Left ventricle myocardium inferior (tissue), 1 donor: ENCODE measurements around the gene FLT1. TPM values are rescaled to one million over a fixed set of nuclear protein-coding genes. Genes with fewer than 3 reads are reported as not detected.

ENCODE experiments used
- DNase-seq: peaks from one replicate; pipeline ENCODE4 v3.0.0-alpha.2; 2020
- H3K27ac ChIP-seq: fragments of 200-600 bp; replicated peaks from 2 replicates; pipeline ENCODE4 v1.8.0; 2021
- H3K27me3 ChIP-seq: fragments of 200-600 bp; 2 replicates; pipeline ENCODE4 v1.8.0; 2021; ENCODE audit warnings: low read depth
- H3K36me3 ChIP-seq: fragments of 200-600 bp; 2 replicates; pipeline ENCODE4 v1.8.0; 2021
- H3K4me1 ChIP-seq: fragments of 200-600 bp; 2 replicates; pipeline ENCODE4 v1.8.0; 2021
- H3K4me3 ChIP-seq: fragments of 200-600 bp; 2 replicates; pipeline ENCODE4 v1.8.0; 2021; ENCODE audit warnings: mild to moderate bottlenecking, moderate library complexity
- H3K9me3 ChIP-seq: fragments of 200-600 bp; replicated peaks from 2 replicates; pipeline ENCODE4 v1.8.0; 2021
- intact Hi-C: fragments of 100-400 bp; cut with micrococcal nuclease; formaldehyde crosslinking; loops from one replicate; pipeline ENCODE4 v1.11.0; 2022
- total RNA-seq: library from RNA; stranded (reverse); fragmentation: NEBNext Ultra II Directional; extraction: Animal tissue kit (Norgen Biotek cat#: 25700); gene quantifications from one replicate; pipeline ENCODE4 v1.2.1, GENCODE V29; 2021
- TF ChIP-seq, protein P1 (sequence below): fragments of 200-600 bp; IDR thresholded peaks from 2 replicates; pipeline ENCODE4 v1.8.0; 2021; ENCODE audit warnings: antibody characterized with exemption, mild to moderate bottlenecking, borderline replicate concordance
- donor health status: DM: no; HTN: yes; CAD: no; lungs with severe emphysema.

Gene FLT1
- total RNA-seq, 1 donor from 2014 or later = 40.7 TPM

- Histone ChIP-seq H3K27me3 (no peaks in the 10 kb centered on the region), H3K36me3 (peaks cover 33% of the 10 kb centered on the region), H3K9me3 (no peaks in the 10 kb centered on the region), H3K4me1 (peaks cover 17% of the 10 kb centered on the region), H3K4me3 (no peak overlapping the region), H3K27ac (no peak overlapping the region)
- intact Hi-C loops = no loop called here
- DNase-seq = no peak
- TF ChIP-seq, protein P1, sequence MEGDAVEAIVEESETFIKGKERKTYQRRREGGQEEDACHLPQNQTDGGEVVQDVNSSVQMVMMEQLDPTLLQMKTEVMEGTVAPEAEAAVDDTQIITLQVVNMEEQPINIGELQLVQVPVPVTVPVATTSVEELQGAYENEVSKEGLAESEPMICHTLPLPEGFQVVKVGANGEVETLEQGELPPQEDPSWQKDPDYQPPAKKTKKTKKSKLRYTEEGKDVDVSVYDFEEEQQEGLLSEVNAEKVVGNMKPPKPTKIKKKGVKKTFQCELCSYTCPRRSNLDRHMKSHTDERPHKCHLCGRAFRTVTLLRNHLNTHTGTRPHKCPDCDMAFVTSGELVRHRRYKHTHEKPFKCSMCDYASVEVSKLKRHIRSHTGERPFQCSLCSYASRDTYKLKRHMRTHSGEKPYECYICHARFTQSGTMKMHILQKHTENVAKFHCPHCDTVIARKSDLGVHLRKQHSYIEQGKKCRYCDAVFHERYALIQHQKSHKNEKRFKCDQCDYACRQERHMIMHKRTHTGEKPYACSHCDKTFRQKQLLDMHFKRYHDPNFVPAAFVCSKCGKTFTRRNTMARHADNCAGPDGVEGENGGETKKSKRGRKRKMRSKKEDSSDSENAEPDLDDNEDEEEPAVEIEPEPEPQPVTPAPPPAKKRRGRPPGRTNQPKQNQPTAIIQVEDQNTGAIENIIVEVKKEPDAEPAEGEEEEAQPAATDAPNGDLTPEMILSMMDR = no peak
These were observed 195.0 kb downstream of the FLT1 start for GRCh38 chr13:28299916-28300315.

DNA sequence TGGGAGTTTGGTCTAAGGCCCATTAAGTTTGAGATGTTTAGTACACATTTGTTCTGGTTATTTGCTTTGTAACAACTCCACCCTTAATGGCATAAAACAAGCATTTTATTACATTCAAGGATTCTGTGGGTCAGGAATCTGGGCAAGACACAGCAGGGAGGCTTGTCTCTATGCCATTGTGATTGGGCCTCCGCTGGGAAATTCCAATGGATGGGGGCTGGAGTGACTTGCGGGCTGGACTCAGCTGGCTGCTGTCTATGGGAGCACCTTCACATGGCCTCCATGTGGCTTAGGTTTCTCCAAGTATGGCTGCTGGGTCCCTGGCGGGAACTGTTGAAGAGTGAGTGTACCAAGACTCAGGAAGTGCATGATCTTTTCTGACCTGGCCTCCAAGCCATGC is 197.6 kb downstream of the FLT1 start:
- Histone ChIP-seq H3K27me3 (no peaks in the 10 kb centered on the region), H3K9me3 (no peaks in the 10 kb centered on the region), H3K4me1 (peaks cover 17% of the 10 kb centered on the region), H3K27ac (no peak overlapping the region), H3K36me3 (peaks cover 44% of the 10 kb centered on the region), H3K4me3 (no peak overlapping the region)
- no peak for DNase-seq
- intact Hi-C loops = no loop called here
- TF ChIP-seq, protein P1 = no peak

GRCh38 chr13:28286263-28286662 is 208.7 kb downstream of the FLT1 start:
- TF ChIP-seq, protein P1 = no peak
- no peaks in the 10 kb centered on the region for H3K4me1 ChIP-seq
- H3K36me3 ChIP-seq = peaks cover 80% of the 10 kb centered on the region
- no peak overlapping the region for H3K27ac ChIP-seq
- no peaks in the 10 kb centered on the region for H3K27me3 ChIP-seq
- H3K9me3 ChIP-seq = no peaks in the 10 kb centered on the region
- no peak overlapping the region for H3K4me3 ChIP-seq
- intact Hi-C loops = no loop called here
- DNase-seq = no peak

DNA sequence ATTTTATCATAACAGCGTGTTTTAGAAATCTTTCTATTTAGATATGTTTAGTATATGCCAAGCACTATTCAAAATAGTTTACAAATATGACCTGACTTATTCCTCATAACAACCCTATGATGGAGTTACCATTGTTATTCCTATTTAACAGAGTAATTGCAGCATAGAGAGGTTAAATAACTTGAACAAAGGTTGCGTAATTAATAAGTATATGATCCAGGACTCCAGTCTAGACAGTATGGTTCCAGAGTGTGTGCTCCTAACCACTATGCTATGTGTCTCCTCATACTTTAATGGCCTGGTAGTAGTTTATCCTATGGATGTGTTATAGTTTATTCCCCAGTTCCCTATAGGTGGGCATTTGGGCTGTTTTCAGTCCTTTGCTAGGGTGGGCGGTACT is 211.3 kb downstream of the FLT1 start:
- no peak for DNase-seq
- Histone ChIP-seq H3K4me3 (no peak overlapping the region), H3K9me3 (no peaks in the 10 kb centered on the region), H3K4me1 (no peaks in the 10 kb centered on the region), H3K36me3 (peaks cover 74% of the 10 kb centered on the region), H3K27ac (no peak overlapping the region), H3K27me3 (no peaks in the 10 kb centered on the region)
- TF ChIP-seq, protein P1 = no peak
- intact Hi-C loops = no loop called here

GRCh38 chr13:28282451-28282850 is 212.5 kb downstream of the FLT1 start:
- DNase-seq = no peak
- H3K4me1 ChIP-seq = no peaks in the 10 kb centered on the region
- H3K36me3 ChIP-seq = peaks cover 70% of the 10 kb centered on the region
- intact Hi-C loops = no loop called here
- H3K27me3 ChIP-seq = no peaks in the 10 kb centered on the region
- no peaks in the 10 kb centered on the region for H3K9me3 ChIP-seq
- H3K4me3 ChIP-seq = no peak overlapping the region
- H3K27ac ChIP-seq = no peak overlapping the region
- TF ChIP-seq, protein P1 = no peak

DNA sequence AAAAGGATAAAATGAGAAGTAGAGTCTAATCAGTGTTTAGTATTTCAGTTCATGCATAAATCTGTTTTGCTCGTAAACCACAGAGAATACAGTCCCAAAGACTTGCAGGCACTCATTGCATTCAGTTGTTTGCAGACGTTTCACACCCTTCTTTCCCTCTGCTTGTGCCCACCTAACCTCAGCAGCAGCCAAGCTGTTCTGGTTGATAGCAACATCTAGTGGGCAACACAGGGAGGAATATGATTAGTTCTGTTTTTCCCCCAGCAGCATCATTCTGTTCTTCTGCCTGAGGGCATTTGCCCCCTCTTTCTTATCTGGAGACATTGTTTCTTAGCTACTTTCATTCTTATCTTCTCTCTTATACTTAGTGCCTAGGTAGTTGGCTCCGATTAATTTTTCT is 221.0 kb downstream of the FLT1 start:
- DNase-seq = no peak
- intact Hi-C loops = no loop called here
- Histone ChIP-seq H3K27me3 (no peaks in the 10 kb centered on the region), H3K27ac (no peak overlapping the region), H3K36me3 (peaks cover 54% of the 10 kb centered on the region), H3K4me3 (no peak overlapping the region), H3K9me3 (no peaks in the 10 kb centered on the region), H3K4me1 (no peaks in the 10 kb centered on the region)
- TF ChIP-seq, protein P1 = no peak
